HepG2 (cell line): ENCODE measurements around the gene CDK17. TPM values are rescaled to one million over a fixed set of nuclear protein-coding genes. Genes with fewer than 3 reads are reported as not detected.

Source experiments
- AGO1 ChIP-seq: fragments of 200-400 bp; formaldehyde crosslinking; IDR thresholded peaks from 2 replicates; pipeline ENCODE4 v1.6.1; 2017; ENCODE audit warnings: mild to moderate bottlenecking, low read depth, low read length, moderate library complexity; ENCODE audit not compliant: poor library complexity, severe bottlenecking
- ARID4A ChIP-seq: sonication (generic); formaldehyde crosslinking; IDR thresholded peaks from 2 replicates; pipeline ENCODE4 v1.5.0; 2020; ENCODE audit warnings: mild to moderate bottlenecking, missing genetic modification reagents, borderline replicate concordance
- PTBP1 ChIP-seq: fragments of 200-400 bp; formaldehyde crosslinking; IDR thresholded peaks from 2 replicates; pipeline ENCODE4 v1.6.1; 2018; ENCODE audit warnings: low read length, low read depth; ENCODE audit not compliant: poor library complexity, severe bottlenecking
- RBM22 ChIP-seq: fragments of 200-400 bp; formaldehyde crosslinking; optimal IDR thresholded peaks from 2 replicates; pipeline ENCODE3; 2017; ENCODE audit warnings: mild to moderate bottlenecking, low read length, moderate library complexity
- SAP130 ChIP-seq: IDR thresholded peaks from 2 replicates; pipeline ENCODE4 v1.6.1; 2016; ENCODE audit warnings: low read depth
- SRY ChIP-seq: sonication (generic); formaldehyde crosslinking; IDR thresholded peaks from 2 replicates; pipeline ENCODE4 v1.8.0; 2022; ENCODE audit warnings: mild to moderate bottlenecking, missing genetic modification reagents
- STAT5B ChIP-seq: sonication (generic); formaldehyde crosslinking; IDR thresholded peaks from 2 replicates; pipeline ENCODE4 v1.4.0; 2020; ENCODE audit warnings: missing genetic modification reagents
- ZHX2 ChIP-seq, 2 experiments: sonication (generic) in 1 of 2; formaldehyde crosslinking in 1 of 2; IDR thresholded peaks; 2 replicates each; pipeline versions ENCODE4 v1.6.1 to v1.9.0; 2014 to 2022; ENCODE audit warnings: antibody characterized with exemption in 1 of 2, borderline replicate concordance in 1 of 2, inconsistent platforms in 1 of 2, low read depth in 1 of 2, missing genetic modification reagents in 1 of 2
- ZNF724P ChIP-seq: sonication (generic); formaldehyde crosslinking; IDR thresholded peaks from 2 replicates; pipeline ENCODE4 v1.8.0; 2022; ENCODE audit warnings: missing genetic modification reagents, borderline replicate concordance
- polyA plus RNA-seq, 8 experiments: library from polyadenylated mRNA; depleted of rRNA in 3 of 8; stranded (reverse) in 7 of 8; unstranded in 1 of 8; fragments of >200 nt; fragmentation: Illumina TruSeq in 4 of 8; extraction: Trizol in 4 of 8; gene quantifications; 2 replicates each; pipeline versions ENCODE4 v1.2.1 to v1.2.3, GENCODE V29; 2011 to 2016; ENCODE audit warnings: low read depth in 4 of 8, missing spikeins in 1 of 8, mixed read lengths in 1 of 8; ENCODE audit not compliant: insufficient read depth in 1 of 8
- total RNA-seq, 5 experiments: library from RNA; depleted of rRNA; stranded (reverse); fragments of >200 nt; fragmentation: Illumina TruSeq; extraction: Trizol; gene quantifications; 2 replicates each; pipeline ENCODE4 v1.2.3, GENCODE V29; 2016; ENCODE audit warnings: low read depth in 1 of 5

Gene CDK17
- total and polyA plus RNA-seq, 2 of the 13 experiments (the other 11 are each of a cell fraction or from before 2014, with no cell fraction given), result 9.9 to 22.3 TPM

- TF ChIP-seq ARID4A (no peak), RBM22 (no peak), STAT5B (no peak), SAP130 (CRISPR knock-in tag) (no peak), AGO1 (no peak), SRY (CRISPR knock-in tag) (no peak), PTBP1 (no peak), ZHX2 (IDR thresholded peaks at IDR 0.05; ENCODE audit: low read depth) (no peak), ZHX2 (CRISPR knock-in tag; IDR thresholded peaks at IDR 0.05; ENCODE audit: borderline replicate concordance) (no peak), ZNF724P (no peak)
Observed at GRCh38 chr12:96436366-96437170, 36.3 kb upstream of the CDK17 start (continued).
